Caco-2 (cell line): Measurements from ENCODE around the gene ST6GALNAC6. TPM values are rescaled to one million over a fixed set of nuclear protein-coding genes. Genes with fewer than 3 reads are reported as not detected.

ENCODE experiments used
- BruUV-seq: library from RNA; stranded (reverse); fragments of 400-500 nt; replicated peaks from 2 replicates; lab custom pipeline; 2021; lab: Mats Ljungman, UMichigan
- CTCF ChIA-PET: fragments of 300-600 bp; sonication (Branson Sonifier 250); formaldehyde crosslinking; loops from one replicate; lab custom pipeline; 2022; ENCODE audit warnings: antibody characterized with exemption; lab: Charles Lee
- POLR2A ChIA-PET: fragments of 300-600 bp; sonication (Branson Sonifier 250); formaldehyde crosslinking; loops from one replicate; lab custom pipeline; 2022; ENCODE audit warnings: antibody characterized with exemption; lab: Charles Lee
- DNase-seq, 2 experiments: peaks; one replicate each; pipeline versions ENCODE4 v3.0.0 to v3.0.0-alpha.2; 2020 to 2022
- H3K27me3 ChIP-seq: replicated peaks from 2 replicates; pipeline ENCODE4 v1.6.0; 2011; ENCODE audit warnings: low read length; ENCODE audit not compliant: control insufficient read depth, insufficient read depth
- H3K36me3 ChIP-seq: 2 replicates; pipeline ENCODE4 v1.5.1; 2011; ENCODE audit warnings: low read length; ENCODE audit not compliant: control insufficient read depth, insufficient read depth
- H3K4me1 ChIP-seq: fragments of 250-450 bp; sonication (Bioruptor Pico); 2 replicates; pipeline ENCODE4 v1.5.1; 2020; ENCODE audit warnings: mild to moderate bottlenecking
- H3K4me3 ChIP-seq: 2 replicates; pipeline ENCODE4 v1.5.1; 2011; ENCODE audit warnings: low read depth, mild to moderate bottlenecking, control low read depth, low read length
- H3K9me3 ChIP-seq: fragments of 250-450 bp; sonication (Bioruptor Pico); 2 replicates; pipeline ENCODE4 v1.5.1; 2020; ENCODE audit warnings: mild to moderate bottlenecking, moderate library complexity
- H3K27ac Mint-ChIP-seq: one replicate; pipeline ENCODE4 v1.8.0; 2022; ENCODE audit warnings: mixed read lengths; ENCODE audit not compliant: unreplicated experiment
- H3K27me3 Mint-ChIP-seq: one replicate; pipeline ENCODE4 v1.8.0; 2022; ENCODE audit warnings: mixed read lengths; ENCODE audit not compliant: insufficient read depth, unreplicated experiment
- H3K36me3 Mint-ChIP-seq: one replicate; pipeline ENCODE4 v1.8.0; 2022; ENCODE audit warnings: mild to moderate bottlenecking, mixed read lengths; ENCODE audit not compliant: insufficient read depth, unreplicated experiment
- H3K4me1 Mint-ChIP-seq: one replicate; pipeline ENCODE4 v1.8.0; 2022; ENCODE audit warnings: low read depth, mixed read lengths; ENCODE audit not compliant: unreplicated experiment
- H3K4me3 Mint-ChIP-seq: one replicate; pipeline ENCODE4 v1.8.0; 2022; ENCODE audit warnings: mild to moderate bottlenecking, moderate library complexity, mixed read lengths; ENCODE audit not compliant: unreplicated experiment
- H3K9me3 Mint-ChIP-seq: one replicate; pipeline ENCODE4 v1.8.0; 2022; ENCODE audit warnings: mixed read lengths; ENCODE audit not compliant: unreplicated experiment
- intact Hi-C: fragments of 100-400 bp; cut with micrococcal nuclease; formaldehyde crosslinking; loops from one replicate; pipeline ENCODE4 v1.10.0; 2022; ENCODE audit not compliant: unreplicated experiment
- total RNA-seq: library from RNA; stranded (reverse); gene quantifications from 2 replicates; pipeline ENCODE4 v1.2.3, GENCODE V29; 2022
- TF ChIP-seq, protein P1 (sequence below), 2 experiments: fragments of 200-600 bp in 1 of 2; IDR thresholded peaks; 1 replicate in 1 of 2; 2 replicates in 1 of 2; pipeline versions ENCODE4 v1.5.1 to v1.8.0; 2011 to 2022; ENCODE audit warnings: antibody characterized with exemption in 1 of 2, control low read depth in 1 of 2, inconsistent platforms in 1 of 2, low read depth in 1 of 2, low read length in 1 of 2, mild to moderate bottlenecking in 1 of 2, moderate library complexity in 1 of 2; ENCODE audit not compliant: insufficient read depth in 1 of 2, severe bottlenecking in 1 of 2, unreplicated experiment in 1 of 2

Gene ST6GALNAC6
- total RNA-seq, 1 experiment from 2014 or later = 20.7 TPM

DNA sequence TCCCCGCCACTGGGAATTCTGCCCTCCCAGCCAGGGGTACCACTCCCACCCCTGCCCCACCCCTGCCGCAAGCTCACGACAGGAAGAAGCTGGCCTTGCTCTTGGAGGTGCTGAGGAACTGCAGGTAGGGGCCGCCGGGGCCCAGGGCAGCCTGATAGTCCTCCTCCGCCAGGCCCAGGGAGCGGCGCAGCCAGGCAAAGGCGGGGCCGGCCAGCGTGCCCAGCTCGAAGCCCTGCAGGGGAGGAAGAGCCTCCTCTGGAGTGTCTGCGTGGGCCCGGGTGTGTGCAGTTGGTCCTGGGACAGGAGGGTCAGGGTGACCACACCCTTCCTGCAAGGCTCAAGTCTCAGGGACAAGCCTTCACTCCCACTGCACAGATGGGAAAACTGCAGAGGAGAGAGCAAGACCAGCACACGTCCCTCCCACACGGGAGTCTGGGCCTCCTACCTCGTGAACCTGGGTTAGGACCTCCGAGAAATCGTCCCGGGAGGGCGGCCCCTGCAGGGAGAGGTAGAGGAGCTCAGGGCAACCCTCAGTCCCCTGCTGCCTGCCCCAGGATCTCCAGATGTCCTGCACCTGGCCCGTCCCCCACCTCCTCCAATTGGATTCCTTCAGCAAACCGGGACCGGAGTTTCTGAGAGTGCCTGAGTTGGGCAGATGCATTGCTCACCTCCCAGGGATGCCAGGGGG, 28.7 kb upstream of the ST6GALNAC6 start:
- intact Hi-C loops = no loop called here
- BruUV-seq = no TSS peak
- Histone ChIP-seq H3K4me1 (peaks cover 18% of the 10 kb centered on the region), H3K4me3 (no peak overlapping the region; the same call in 1 of the 2 replicates), H3K36me3 (no peaks in the 10 kb centered on the region), H3K9me3 (no peaks in the 10 kb centered on the region), H3K27me3 (no peaks in the 10 kb centered on the region)
- DNase-seq = no peak
- Mint-ChIP-seq H3K27me3 (peaks cover 8% of the 10 kb centered on the region), H3K36me3 (peaks cover 43% of the 10 kb centered on the region), H3K4me1 (peaks cover 5% of the 10 kb centered on the region), H3K4me3 (peak overlapping the region; percentile 43), H3K27ac (no peak overlapping the region), H3K9me3 (no peaks in the 10 kb centered on the region)
- ChIA-PET POLR2A (no interaction called here), CTCF (interaction anchor here (0.7 kb wide), 1 partner anchor 11 kb away, joined by 12 read pairs; the partner anchor contains the start of gene ST6GALNAC4)
- TF ChIP-seq, protein P1, sequence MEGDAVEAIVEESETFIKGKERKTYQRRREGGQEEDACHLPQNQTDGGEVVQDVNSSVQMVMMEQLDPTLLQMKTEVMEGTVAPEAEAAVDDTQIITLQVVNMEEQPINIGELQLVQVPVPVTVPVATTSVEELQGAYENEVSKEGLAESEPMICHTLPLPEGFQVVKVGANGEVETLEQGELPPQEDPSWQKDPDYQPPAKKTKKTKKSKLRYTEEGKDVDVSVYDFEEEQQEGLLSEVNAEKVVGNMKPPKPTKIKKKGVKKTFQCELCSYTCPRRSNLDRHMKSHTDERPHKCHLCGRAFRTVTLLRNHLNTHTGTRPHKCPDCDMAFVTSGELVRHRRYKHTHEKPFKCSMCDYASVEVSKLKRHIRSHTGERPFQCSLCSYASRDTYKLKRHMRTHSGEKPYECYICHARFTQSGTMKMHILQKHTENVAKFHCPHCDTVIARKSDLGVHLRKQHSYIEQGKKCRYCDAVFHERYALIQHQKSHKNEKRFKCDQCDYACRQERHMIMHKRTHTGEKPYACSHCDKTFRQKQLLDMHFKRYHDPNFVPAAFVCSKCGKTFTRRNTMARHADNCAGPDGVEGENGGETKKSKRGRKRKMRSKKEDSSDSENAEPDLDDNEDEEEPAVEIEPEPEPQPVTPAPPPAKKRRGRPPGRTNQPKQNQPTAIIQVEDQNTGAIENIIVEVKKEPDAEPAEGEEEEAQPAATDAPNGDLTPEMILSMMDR (IDR thresholded peaks at IDR 0.05; ENCODE audit: insufficient read depth in 1 of 2, low read depth in 1 of 2, low read length in 1 of 2, severe bottlenecking in 1 of 2, unreplicated experiment in 1 of 2) = no peak

DNA sequence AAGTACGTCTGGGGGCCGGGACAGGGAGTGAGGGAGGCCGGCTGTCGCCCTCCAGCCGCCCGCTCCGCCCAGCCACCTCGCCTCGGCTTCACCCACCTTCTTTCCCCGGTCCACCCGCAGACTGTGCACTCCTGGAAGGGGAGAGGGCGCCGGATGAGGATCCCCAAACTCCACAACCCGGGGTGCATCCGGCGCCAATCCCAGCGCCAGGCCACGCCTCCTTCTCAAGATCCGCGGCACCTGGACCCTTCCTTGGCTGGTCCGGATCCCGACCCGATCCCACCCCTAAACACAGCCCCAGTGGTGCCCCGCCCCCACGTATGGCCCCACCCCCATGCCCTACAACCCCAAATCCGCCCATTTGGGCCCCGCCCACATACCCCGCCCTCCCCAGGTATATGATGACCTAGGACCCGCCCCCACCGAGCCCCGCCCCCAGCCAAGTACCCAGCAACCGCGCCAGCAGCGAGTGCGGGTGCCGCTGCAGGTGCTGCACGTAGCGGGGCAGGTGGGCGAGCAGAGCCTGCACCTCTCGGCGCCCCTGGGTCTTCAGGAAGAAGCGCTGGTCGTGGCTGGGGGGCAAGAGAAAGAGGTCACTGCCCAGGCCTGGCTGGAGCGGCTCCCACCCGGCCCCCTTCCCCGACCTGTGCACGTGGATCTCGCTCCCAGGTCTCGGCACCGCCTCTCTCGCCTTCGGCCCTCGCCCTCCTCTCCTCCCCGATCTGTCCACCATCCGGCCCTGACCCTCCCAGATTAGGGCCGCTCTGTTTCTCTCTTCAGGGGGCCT, 28.0 kb upstream of the ST6GALNAC6 start:
- H3K27me3 ChIP-seq = no peaks in the 10 kb centered on the region
- no TSS peak for BruUV-seq
- TF ChIP-seq, protein P1 (IDR thresholded peaks at IDR 0.05; ENCODE audit: insufficient read depth in 1 of 2, low read depth in 1 of 2, low read length in 1 of 2, severe bottlenecking in 1 of 2, unreplicated experiment in 1 of 2) = no peak
- CTCF ChIA-PET = no interaction called here
- POLR2A ChIA-PET = no interaction called here
- peak in 1 of 2 experiments; percentile 70 for DNase-seq
- no peaks in the 10 kb centered on the region for H3K4me1 Mint-ChIP-seq
- H3K36me3 ChIP-seq = no peaks in the 10 kb centered on the region
- peaks cover 8% of the 10 kb centered on the region for H3K27me3 Mint-ChIP-seq
- H3K36me3 Mint-ChIP-seq = peaks cover 38% of the 10 kb centered on the region
- no peaks in the 10 kb centered on the region for H3K9me3 Mint-ChIP-seq
- H3K27ac Mint-ChIP-seq = no peak overlapping the region
- peaks cover 18% of the 10 kb centered on the region for H3K4me1 ChIP-seq
- intact Hi-C loops = no loop called here
- no peaks in the 10 kb centered on the region for H3K9me3 ChIP-seq
- H3K4me3 Mint-ChIP-seq = peak overlapping the region; percentile 43
- H3K4me3 ChIP-seq = peak overlapping the region; percentile 31

DNA sequence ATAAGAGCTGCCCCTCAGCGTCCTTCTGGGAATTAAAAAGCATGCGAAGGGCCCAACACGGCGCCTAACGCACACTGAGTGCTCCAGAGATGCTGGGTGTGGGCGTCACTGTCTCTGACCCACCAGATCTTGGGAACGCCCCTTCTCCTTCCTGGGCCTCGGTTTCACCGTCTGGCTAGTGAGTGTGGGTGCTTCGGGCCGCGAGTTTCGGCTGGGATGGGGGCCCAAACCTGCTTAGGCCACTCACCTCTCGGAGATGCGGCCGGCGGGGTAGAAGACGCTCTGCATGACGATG, 27.4 kb upstream of the ST6GALNAC6 start:
- H3K27ac Mint-ChIP-seq = no peak overlapping the region
- intact Hi-C loops = no loop called here
- CTCF ChIA-PET = interaction anchor here (1.5 kb wide), 1 partner anchor 16 kb away, joined by 4 read pairs; no protein-coding TSS in a partner anchor

More for the DNA sequence above, 27.4 kb upstream of the ST6GALNAC6 start:
- Mint-ChIP-seq H3K27me3 (peaks cover 8% of the 10 kb centered on the region), H3K9me3 (no peaks in the 10 kb centered on the region), H3K36me3 (peaks cover 38% of the 10 kb centered on the region), H3K4me3 (peak overlapping the region; percentile 43), H3K4me1 (no peaks in the 10 kb centered on the region)
- Histone ChIP-seq H3K4me3 (no peak overlapping the region), H3K27me3 (no peaks in the 10 kb centered on the region), H3K36me3 (no peaks in the 10 kb centered on the region), H3K4me1 (peaks cover 19% of the 10 kb centered on the region), H3K9me3 (no peaks in the 10 kb centered on the region)
- DNase-seq = no peak
- BruUV-seq = no TSS peak
- TF ChIP-seq, protein P1 (IDR thresholded peaks at IDR 0.05; ENCODE audit: insufficient read depth in 1 of 2, low read depth in 1 of 2, low read length in 1 of 2, severe bottlenecking in 1 of 2, unreplicated experiment in 1 of 2) = no peak
- POLR2A ChIA-PET = no interaction called here
